Measurements from ENCODE around the gene OTOR. TPM values are rescaled to one million over a fixed set of nuclear protein-coding genes. Genes with fewer than 3 reads are reported as not detected.
A peak's percentile ranks its signal among the peaks of the same experiment; 100 is the strongest.

The OTOR gene
- total and polyA plus RNA-seq, 8 donors, result not detected

GRCh38 chr20:16729565-16730460, 18.3 kb upstream of the OTOR start, which contains the start of gene SNRPB2:
SNRPB2 (plus strand) TSS chr20:16730026; CDS start chr20:16731703, 1,677 bp downstream.
- no peak for TF ChIP-seq CTCF (IDR thresholded peaks at IDR 0.05)
- DNase-seq (peak; percentile 89 to 97 (median 92)), FAIRE-seq (peak; percentile 37), ATAC-seq (peak; percentile 100)
- 3% methylated on average over 56 to 57 of the region's 57 CpGs for WGBS, 2 donors
- Histone ChIP-seq H3K4me1 (peaks cover 7 to 8% (median 8%) of the 10 kb centered on the region in 3 donors), H3K27ac (peak within 1 kb of the TSS; percentile 25 to 69 (median 52)), H3K36me3 (peaks cover 0 to 13% (median 6%) of the 10 kb centered on the region in 3 donors), H3K9me3 (no peaks in the 10 kb centered on the region), H3K4me3 (peak within 1 kb of the TSS; percentile 37 to 95 (median 89)), H3K27me3 (peaks cover 0 to 25% (median 4%) of the 10 kb centered on the region in 4 donors)
- intact Hi-C loops (cut with DNase I), result no loop called here

- 88 to 90% methylated on average over 4 of the region's 4 CpGs for WGBS, 2 donors
- no peak for ATAC-seq
- H3K27ac ChIP-seq, result no peak overlapping the region
- peaks cover 0 to 12% (median 2%) of the 10 kb centered on the region in 4 donors for H3K27me3 ChIP-seq
- FAIRE-seq, result no peak
- H3K36me3 ChIP-seq, result peaks cover 0 to 25% (median 8%) of the 10 kb centered on the region in 3 donors
- no peak for DNase-seq
- H3K4me3 ChIP-seq, result no peak overlapping the region
- intact Hi-C loops (cut with DNase I), result no loop called here
- TF ChIP-seq CTCF (IDR thresholded peaks at IDR 0.05), result no peak
- peaks cover 7 to 8% (median 8%) of the 10 kb centered on the region in 3 donors for H3K4me1 ChIP-seq
- H3K9me3 ChIP-seq, result no peaks in the 10 kb centered on the region
These were observed 15.5 kb upstream of the OTOR start for GRCh38 chr20:16732506-16733152.

- Histone ChIP-seq H3K9me3 (no peaks in the 10 kb centered on the region), H3K27ac (no peak overlapping the region), H3K4me1 (no peaks in the 10 kb centered on the region), H3K36me3 (peaks cover 0 to 32% (median 14%) of the 10 kb centered on the region in 3 donors), H3K4me3 (no peak overlapping the region), H3K27me3 (no peaks in the 10 kb centered on the region)
- ATAC-seq (no peak), DNase-seq (no peak), FAIRE-seq (no peak)
- intact Hi-C loops (cut with DNase I), result no loop called here
- whole genome bisulfite sequencing, 2 donors, result 81 to 85% methylated on average over 6 of the region's 6 CpGs
- no peak for TF ChIP-seq CTCF (IDR thresholded peaks at IDR 0.05)
These were observed 7.6 kb upstream of the OTOR start for GRCh38 chr20:16740365-16741072.

- Histone ChIP-seq H3K27me3 (no peaks in the 10 kb centered on the region), H3K4me3 (no peak overlapping the region), H3K4me1 (no peaks in the 10 kb centered on the region), H3K9me3 (no peaks in the 10 kb centered on the region), H3K27ac (no peak overlapping the region), H3K36me3 (peaks cover 0 to 21% (median 4%) of the 10 kb centered on the region in 3 donors)
- TF ChIP-seq CTCF (IDR thresholded peaks at IDR 0.05), result no peak
- intact Hi-C loops (cut with DNase I), result no loop called here
- 59 to 72% methylated on average over 3 of the region's 3 CpGs for WGBS, 2 donors
- no peak for FAIRE-seq
- DNase-seq, result no peak
- ATAC-seq, result no peak
These were observed 3.9 kb upstream of the OTOR start for GRCh38 chr20:16744178-16744807.
